Measurements from ENCODE around the gene FRMD4A. TPM values are rescaled to one million over a fixed set of nuclear protein-coding genes. Genes with fewer than 3 reads are reported as not detected.

Gene FRMD4A
- polyA plus RNA-seq, 1 of the 3 experiments (the other 2 are of a cell fraction), result 37.7 TPM

DNA sequence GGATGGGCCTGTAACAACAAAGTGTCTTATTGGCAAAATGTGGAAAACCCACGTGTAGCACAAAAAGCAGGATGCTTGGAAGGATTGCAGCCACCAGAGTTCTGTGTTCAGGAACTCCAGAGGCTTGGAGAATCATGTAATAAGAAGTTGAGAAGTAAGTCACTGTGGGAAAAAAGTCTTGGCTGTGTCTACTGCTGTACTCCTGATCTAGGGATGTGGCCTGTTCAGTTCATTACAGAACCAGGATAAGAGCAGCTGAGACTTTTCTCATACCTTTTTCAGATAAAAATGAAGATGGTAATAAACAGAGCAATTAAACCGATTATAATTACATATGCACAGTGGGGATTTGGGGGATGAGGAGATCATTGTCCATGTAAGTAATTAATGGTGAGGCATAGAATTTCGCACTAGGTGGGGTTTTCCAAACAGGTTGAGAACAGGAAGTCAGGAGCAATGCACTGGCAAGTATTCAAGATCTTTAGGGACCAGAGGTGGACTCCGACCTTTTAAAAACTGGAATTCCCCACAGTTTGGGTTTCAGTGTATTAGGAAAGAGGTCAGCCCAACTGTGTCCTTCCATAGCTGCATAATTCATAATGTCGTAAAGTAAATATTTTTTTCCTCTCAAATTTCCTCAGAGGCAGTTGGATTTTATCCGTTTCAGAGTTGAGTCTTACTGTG, 281.7 kb downstream of the FRMD4A start:
- WGBS (ENCODE audit: low lambda C conversion rate), result 62% methylated on average over 6 of the region's 6 CpGs
- H3K9me2 ChIP-seq, result no peaks in the 10 kb centered on the region

More for the DNA sequence above, 281.7 kb downstream of the FRMD4A start:
- no peak overlapping the region for H3K4me3 ChIP-seq (ENCODE audit: low read depth in 2 of 2, low read length in 1 of 2)
- H3K9ac ChIP-seq, result no peak overlapping the region
- H3F3A ChIP-seq (replicated peaks; ENCODE audit: insufficient read depth), result no peaks in the 10 kb centered on the region
- no peak overlapping the region for H3K4me2 ChIP-seq
- H2AFZ ChIP-seq (ENCODE audit: low read depth), result no peak overlapping the region
- TF ChIP-seq ZBTB33 (IDR thresholded peaks at IDR 0.05; ENCODE audit: borderline replicate concordance, low read depth) (no peak), NFIC (IDR thresholded peaks at IDR 0.05; ENCODE audit: borderline replicate concordance) (no peak), SMC3 (IDR thresholded peaks at IDR 0.05; ENCODE audit: low read depth, low read length) (no peak), SIN3A (IDR thresholded peaks at IDR 0.05; ENCODE audit: borderline replicate concordance, low read depth, low read length) (no peak), RXRA (IDR thresholded peaks at IDR 0.05; ENCODE audit: borderline replicate concordance, low read depth) (no peak), FOXJ3 (CRISPR knock-in tag; IDR thresholded peaks at IDR 0.05) (no peak), EZH2phosphoT487 (IDR thresholded peaks at IDR 0.05; ENCODE audit: borderline replicate concordance, low read depth) (no peak), FOXM1 (IDR thresholded peaks at IDR 0.05; ENCODE audit: low read depth) (no peak), MXI1 (IDR thresholded peaks at IDR 0.05; ENCODE audit: low read depth, low read length) (no peak), ELF1 (IDR thresholded peaks at IDR 0.05) (no peak), TCF12 (IDR thresholded peaks at IDR 0.05) (no peak), RAD21 (IDR thresholded peaks at IDR 0.05; ENCODE audit: low read length) (no peak), EP300 (IDR thresholded peaks at IDR 0.05; ENCODE audit: borderline replicate concordance in 1 of 2, low read depth in 1 of 2, low read length in 1 of 2) (no peak), CTCF (IDR thresholded peaks at IDR 0.05) (no peak), NRF1 (IDR thresholded peaks at IDR 0.05; ENCODE audit: low read depth, low read length) (no peak), TEAD4 (IDR thresholded peaks at IDR 0.05; ENCODE audit: borderline replicate concordance, insufficient read depth) (no peak), CHD2 (IDR thresholded peaks at IDR 0.05; ENCODE audit: low read length, partially characterized antibody) (no peak)
- TF ChIP-seq, protein P1, sequence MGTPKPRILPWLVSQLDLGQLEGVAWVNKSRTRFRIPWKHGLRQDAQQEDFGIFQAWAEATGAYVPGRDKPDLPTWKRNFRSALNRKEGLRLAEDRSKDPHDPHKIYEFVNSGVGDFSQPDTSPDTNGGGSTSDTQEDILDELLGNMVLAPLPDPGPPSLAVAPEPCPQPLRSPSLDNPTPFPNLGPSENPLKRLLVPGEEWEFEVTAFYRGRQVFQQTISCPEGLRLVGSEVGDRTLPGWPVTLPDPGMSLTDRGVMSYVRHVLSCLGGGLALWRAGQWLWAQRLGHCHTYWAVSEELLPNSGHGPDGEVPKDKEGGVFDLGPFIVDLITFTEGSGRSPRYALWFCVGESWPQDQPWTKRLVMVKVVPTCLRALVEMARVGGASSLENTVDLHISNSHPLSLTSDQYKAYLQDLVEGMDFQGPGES (IDR thresholded peaks at IDR 0.05; ENCODE audit: low read depth, low read length), result no peak
- TF ChIP-seq, protein P2, sequence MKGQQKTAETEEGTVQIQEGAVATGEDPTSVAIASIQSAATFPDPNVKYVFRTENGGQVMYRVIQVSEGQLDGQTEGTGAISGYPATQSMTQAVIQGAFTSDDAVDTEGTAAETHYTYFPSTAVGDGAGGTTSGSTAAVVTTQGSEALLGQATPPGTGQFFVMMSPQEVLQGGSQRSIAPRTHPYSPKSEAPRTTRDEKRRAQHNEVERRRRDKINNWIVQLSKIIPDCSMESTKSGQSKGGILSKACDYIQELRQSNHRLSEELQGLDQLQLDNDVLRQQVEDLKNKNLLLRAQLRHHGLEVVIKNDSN (IDR thresholded peaks at IDR 0.05; ENCODE audit: borderline replicate concordance, low read depth), result no peak
- DNase-seq, result no peak
- no peaks in the 10 kb centered on the region for H3K9me3 ChIP-seq
- H4K20me1 ChIP-seq (ENCODE audit: insufficient read depth), result no peaks in the 10 kb centered on the region
- no peaks in the 10 kb centered on the region for H3K79me2 ChIP-seq (ENCODE audit: insufficient read depth)
- H3K27ac ChIP-seq (ENCODE audit: low read depth in 2 of 2, low read length in 1 of 2), result no peak overlapping the region
- POLR2A ChIA-PET, result no interaction called here
- no peaks in the 10 kb centered on the region for H3K27me3 ChIP-seq (ENCODE audit: insufficient read depth)
- no peaks in the 10 kb centered on the region for H3K36me3 ChIP-seq (replicated peaks in 1 of 2; ENCODE audit: control insufficient read depth in 1 of 2, insufficient read depth in 2 of 2, low read length in 1 of 2)
- no peaks in the 10 kb centered on the region for H3K4me1 ChIP-seq (ENCODE audit: control insufficient read depth in 1 of 2, insufficient read depth in 2 of 2, low read depth in 1 of 2, low read length in 1 of 2)
- CTCF ChIA-PET, result no interaction called here
